ENCODE data around the gene WNT6.

DNA sequence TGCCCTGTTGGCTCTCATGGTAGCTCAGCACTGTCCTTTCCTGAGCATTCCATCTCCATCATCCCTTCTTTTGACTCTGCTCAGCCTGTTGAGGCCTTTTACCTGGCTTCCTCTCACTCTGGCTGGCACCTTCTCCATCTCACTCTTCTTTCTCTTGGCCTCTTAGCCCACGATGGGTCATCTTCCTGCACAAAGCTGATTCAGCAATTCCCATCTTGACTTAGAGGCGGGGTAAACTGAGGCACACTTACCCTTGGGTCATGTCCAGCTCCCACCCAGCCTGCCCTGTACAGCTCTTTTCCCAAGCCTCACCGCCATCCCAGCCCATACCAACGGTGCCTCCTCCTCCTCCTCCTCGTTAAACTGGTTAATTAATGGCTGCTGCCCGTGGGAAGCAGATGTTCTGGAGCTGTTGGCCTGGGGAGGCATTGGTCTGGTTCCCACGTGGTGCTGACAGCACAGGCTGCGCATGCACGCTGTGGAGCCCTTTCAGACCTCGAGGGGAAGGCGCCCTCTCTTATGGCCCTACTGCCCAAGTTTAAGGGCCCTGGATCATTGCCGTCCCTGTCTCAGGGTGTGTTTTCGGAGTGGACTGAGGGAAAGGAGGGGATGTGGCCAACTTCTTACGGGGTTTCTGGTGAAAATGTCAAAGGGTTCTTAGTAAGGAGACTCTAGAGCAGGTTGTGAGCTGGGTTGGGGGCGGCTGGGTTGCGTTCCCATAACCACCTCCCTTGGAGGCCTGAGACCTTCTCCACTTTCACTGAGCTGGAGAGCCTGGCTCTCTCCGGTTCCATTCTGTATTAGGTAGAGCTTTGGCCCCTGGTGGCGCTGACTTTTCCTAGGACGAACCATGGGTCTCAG is 31.9 kb downstream of the WNT6 start:
- TF ChIP-seq, protein P1, sequence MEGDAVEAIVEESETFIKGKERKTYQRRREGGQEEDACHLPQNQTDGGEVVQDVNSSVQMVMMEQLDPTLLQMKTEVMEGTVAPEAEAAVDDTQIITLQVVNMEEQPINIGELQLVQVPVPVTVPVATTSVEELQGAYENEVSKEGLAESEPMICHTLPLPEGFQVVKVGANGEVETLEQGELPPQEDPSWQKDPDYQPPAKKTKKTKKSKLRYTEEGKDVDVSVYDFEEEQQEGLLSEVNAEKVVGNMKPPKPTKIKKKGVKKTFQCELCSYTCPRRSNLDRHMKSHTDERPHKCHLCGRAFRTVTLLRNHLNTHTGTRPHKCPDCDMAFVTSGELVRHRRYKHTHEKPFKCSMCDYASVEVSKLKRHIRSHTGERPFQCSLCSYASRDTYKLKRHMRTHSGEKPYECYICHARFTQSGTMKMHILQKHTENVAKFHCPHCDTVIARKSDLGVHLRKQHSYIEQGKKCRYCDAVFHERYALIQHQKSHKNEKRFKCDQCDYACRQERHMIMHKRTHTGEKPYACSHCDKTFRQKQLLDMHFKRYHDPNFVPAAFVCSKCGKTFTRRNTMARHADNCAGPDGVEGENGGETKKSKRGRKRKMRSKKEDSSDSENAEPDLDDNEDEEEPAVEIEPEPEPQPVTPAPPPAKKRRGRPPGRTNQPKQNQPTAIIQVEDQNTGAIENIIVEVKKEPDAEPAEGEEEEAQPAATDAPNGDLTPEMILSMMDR (IDR thresholded peaks at IDR 0.05; ENCODE audit: low read depth, low read length, poor library complexity, severe bottlenecking), result no peak
- TF ChIP-seq EZH2phosphoT487 (IDR thresholded peaks at IDR 0.05; ENCODE audit: borderline replicate concordance, low read length), result no peak

Measured in DOHH2 (cell line).